Measurements from ENCODE around the gene RGL3.
A peak's percentile ranks its signal among the peaks of the same experiment; 100 is the strongest.
"Not testable (repeated sequence)": the region's sequence is repeated elsewhere in the genome, so short reads cannot be mapped to it uniquely, and the experiment has no call there.

Gene RGL3

GRCh38 chr19:11359421-11359820 is 59.7 kb downstream of the RGL3 start:
- no peak for DNase-seq

- no peak for DNase-seq
Observed at GRCh38 chr19:11356676-11357550, 62.2 kb downstream of the RGL3 start.

- no peak for DNase-seq
Observed at GRCh38 chr19:11356074-11356397, 63.1 kb downstream of the RGL3 start.

GRCh38 chr19:11355160-11356073 is 63.7 kb downstream of the RGL3 start, which contains the start of gene PLPPR2:
Gene PLPPR2, plus strand, starts transcription at chr19:11355432. Its CDS starts 2,242 bp downstream, at chr19:11357674.
- DNase-seq, result peak; percentile 94

GRCh38 chr19:11354102-11354501 is 65.0 kb downstream of the RGL3 start:
- DNase-seq, result not testable (repeated sequence)

GRCh38 chr19:11349171-11349570 is 69.9 kb downstream of the RGL3 start:
- no peak for DNase-seq

GRCh38 chr19:11347546-11348039 is 71.5 kb downstream of the RGL3 start:
- DNase-seq, result peak; percentile 16

GRCh38 chr19:11346104-11346940 is 72.8 kb downstream of the RGL3 start, which contains the start of the genes CCDC159 and TMEM205:
Gene CCDC159, plus strand, starts transcription at chr19:11346519. Its CDS starts 88 bp downstream, at chr19:11346607.
Gene TMEM205, minus strand, starts transcription at chr19:11346268. Its CDS starts 649 bp downstream, at chr19:11345619.
- DNase-seq, result peak; percentile 100

- DNase-seq, result peak; percentile 36
Observed at GRCh38 chr19:11345122-11345803, 73.9 kb downstream of the RGL3 start.
